MG63 (cell line): ENCODE results near the gene BRME1. TPM values are rescaled to one million over a fixed set of nuclear protein-coding genes. Genes with fewer than 3 reads are reported as not detected.

Experiments used
- DNase-seq: peaks from one replicate; pipeline ENCODE4 v3.0.0-alpha.2; 2020
- H3K27me3 ChIP-seq: fragments of 250-450 bp; sonication (Bioruptor Pico); 2 replicates; pipeline ENCODE4 v1.5.1; 2020; ENCODE audit warnings: mild to moderate bottlenecking, moderate library complexity
- H3K36me3 ChIP-seq: fragments of 250-450 bp; sonication (Bioruptor Pico); 2 replicates; pipeline ENCODE4 v1.5.1; 2020; ENCODE audit warnings: mild to moderate bottlenecking, moderate library complexity
- H3K4me3 ChIP-seq: fragments of 250-450 bp; sonication (Bioruptor Pico); 2 replicates; pipeline ENCODE4 v1.5.1; 2020; ENCODE audit warnings: mild to moderate bottlenecking, moderate library complexity
- H3K9me3 ChIP-seq: fragments of 250-450 bp; sonication (Bioruptor Pico); 2 replicates; pipeline ENCODE4 v1.5.1; 2020; ENCODE audit warnings: mild to moderate bottlenecking, moderate library complexity
- total RNA-seq: library from RNA; depleted of rRNA; stranded (reverse); fragments of >200 nt; shearing (Covaris generic); gene quantifications from 2 replicates; pipeline ENCODE4 v1.2.3, GENCODE V29; 2014; ENCODE audit warnings: low replicate concordance; rRNA removed

Gene BRME1
- total RNA-seq, 1 experiment from 2014 or later: 5.1 TPM

- no peaks in the 10 kb centered on the region for H3K27me3 ChIP-seq
- H3K4me3 ChIP-seq: no peak overlapping the region
- no peaks in the 10 kb centered on the region for H3K9me3 ChIP-seq
- H3K36me3 ChIP-seq: peaks cover 90% of the 10 kb centered on the region
- peak; percentile 75 for DNase-seq
Observed at GRCh38 chr19:13834244-13835069, 71.5 kb downstream of the BRME1 start.

GRCh38 chr19:13833330-13834243, 72.3 kb downstream of the BRME1 start:
- Histone ChIP-seq H3K9me3 (no peaks in the 10 kb centered on the region), H3K4me3 (no peak overlapping the region), H3K27me3 (no peaks in the 10 kb centered on the region), H3K36me3 (peaks cover 82% of the 10 kb centered on the region)
- DNase-seq: peak; percentile 99

Other genes with a start within 250 kb of the BRME1 start
- 27.8 and 37.2 TPM in 2 replicates for gene MRI1, start 141.6 kb downstream of the BRME1 start, total RNA-seq
- 70.3 and 247 TPM in 2 replicates for gene C19orf53, start 131.7 kb downstream of the BRME1 start, total RNA-seq
- gene ZSWIM4, start 110.7 kb downstream of the BRME1 start, total RNA-seq: 4.8 and 7.9 TPM in 2 replicates
- gene NANOS3, start 29.0 kb downstream of the BRME1 start, total RNA-seq: not detected in 2 replicates
- 26.2 and 27.3 TPM in 2 replicates for gene CC2D1A, start 84 bp upstream of the BRME1 start, total RNA-seq
- gene PODNL1, start 32.3 kb upstream of the BRME1 start, total RNA-seq: not detected in 2 replicates
- 13.8 and 22.9 TPM in 2 replicates for gene DCAF15, start 46.4 kb upstream of the BRME1 start, total RNA-seq
- gene RFX1, start 100.2 kb upstream of the BRME1 start, total RNA-seq: 0.86 and 3.3 TPM in 2 replicates
- gene RLN3, start 122.0 kb upstream of the BRME1 start, total RNA-seq: not detected in 2 replicates
- 3.3 and 8.4 TPM in 2 replicates for gene IL27RA, start 125.6 kb upstream of the BRME1 start, total RNA-seq
- gene PALM3, start 156.0 kb upstream of the BRME1 start, total RNA-seq: not detected in 2 replicates
- gene MISP3, start 166.7 kb upstream of the BRME1 start, total RNA-seq: 1.6 and 2.3 TPM in 2 replicates
- not detected in 2 replicates for gene C19orf67, start 179.7 kb upstream of the BRME1 start, total RNA-seq
- 41.9 and 99.7 TPM in 2 replicates for gene SAMD1, start 184.6 kb upstream of the BRME1 start, total RNA-seq
- 22.7 and 48.4 TPM in 2 replicates for gene PRKACA, start 211.6 kb upstream of the BRME1 start, total RNA-seq
- gene ASF1B, start 230.5 kb upstream of the BRME1 start, total RNA-seq: 49.2 and 63.3 TPM in 2 replicates